Naive thymus-derived CD4-positive, alpha-beta T cell (primary cell): ENCODE measurements around the gene PISD. TPM values are rescaled to one million over a fixed set of nuclear protein-coding genes. Genes with fewer than 3 reads are reported as not detected.
A peak's percentile ranks its signal among the peaks of the same experiment; 100 is the strongest.

Experiments
- ATAC-seq: fragments of 150-1000 bp; cut with Tn5 transposase; 2 replicates; pipeline ENCODE4 v1.10.0; 2021; ENCODE audit warnings: mild to moderate bottlenecking, moderate library complexity
- CTCF ChIA-PET: fragments of 350-600 bp; sonication (Branson Sonifier 250); formaldehyde crosslinking; loops from one replicate; lab custom pipeline; 2021; ENCODE audit warnings: antibody characterized with exemption; lab: Charles Lee
- POLR2A ChIA-PET: fragments of 350-600 bp; sonication (Branson Sonifier 250); formaldehyde crosslinking; loops from one replicate; lab custom pipeline; 2021; ENCODE audit warnings: antibody characterized with exemption, inconsistent platforms; lab: Charles Lee
- DNase-seq, 9 donors: peaks; one replicate each; pipeline versions ENCODE4 v3.0.0 to v3.0.0-alpha.2; 2020 to 2022; ENCODE audit warnings: mixed read lengths in 1 of 9
- H3K27ac ChIP-seq: one replicate; pipeline ENCODE4 v1.7.0; 2013; ENCODE audit warnings: mild to moderate bottlenecking, low read depth, low read length, moderate library complexity
- H3K27me3 ChIP-seq, 2 donors: one replicate each; pipeline ENCODE4 v1.7.0; 2013; ENCODE audit warnings: low read length in 2 of 2, mild to moderate bottlenecking in 2 of 2, moderate library complexity in 2 of 2; ENCODE audit not compliant: control insufficient read depth in 2 of 2, insufficient read depth in 2 of 2
- H3K36me3 ChIP-seq, 3 experiments: 1 replicate in 2 of 3; 2 replicates in 1 of 3; pipeline ENCODE4 v1.7.0; 2013; ENCODE audit warnings: low read length in 3 of 3, mild to moderate bottlenecking in 3 of 3, moderate library complexity in 1 of 3; ENCODE audit not compliant: insufficient read depth in 3 of 3, control insufficient read depth in 2 of 3
- H3K4me1 ChIP-seq, 2 donors: one replicate each; pipeline ENCODE4 v1.7.0; 2013; ENCODE audit warnings: low read length in 2 of 2, mild to moderate bottlenecking in 2 of 2, moderate library complexity in 1 of 2; ENCODE audit not compliant: control insufficient read depth in 2 of 2, insufficient read depth in 2 of 2
- H3K4me3 ChIP-seq: 2 replicates; pipeline ENCODE4 v1.7.0; 2013; ENCODE audit warnings: mild to moderate bottlenecking, low read length
- H3K9me3 ChIP-seq, 3 experiments: 1 replicate in 2 of 3; 2 replicates in 1 of 3; pipeline ENCODE4 v1.7.0; 2013; ENCODE audit warnings: low read length in 3 of 3; ENCODE audit not compliant: control insufficient read depth in 2 of 3
- H3K27ac Mint-ChIP-seq, 9 donors: one replicate each; pipeline ENCODE4 v1.8.0; 2020 to 2022; ENCODE audit warnings: mixed read lengths in 9 of 9, mild to moderate bottlenecking in 8 of 9, moderate library complexity in 5 of 9, inconsistent platforms in 2 of 9
- H3K27me3 Mint-ChIP-seq, 5 donors: one replicate each; pipeline ENCODE4 v1.8.0; 2021 to 2022; ENCODE audit warnings: mixed read lengths in 5 of 5, mild to moderate bottlenecking in 1 of 5
- H3K36me3 Mint-ChIP-seq, 5 donors: one replicate each; pipeline ENCODE4 v1.8.0; 2020 to 2022; ENCODE audit warnings: mixed read lengths in 5 of 5, mild to moderate bottlenecking in 3 of 5, inconsistent platforms in 1 of 5
- H3K4me1 Mint-ChIP-seq, 7 donors: one replicate each; pipeline ENCODE4 v1.8.0; 2020 to 2022; ENCODE audit warnings: mixed read lengths in 7 of 7, mild to moderate bottlenecking in 3 of 7, inconsistent platforms in 1 of 7
- H3K4me3 Mint-ChIP-seq, 10 donors: one replicate each; pipeline ENCODE4 v1.8.0; 2020 to 2022; ENCODE audit warnings: mild to moderate bottlenecking in 10 of 10, mixed read lengths in 10 of 10, moderate library complexity in 6 of 10, inconsistent platforms in 2 of 10
- H3K9me3 Mint-ChIP-seq, 11 donors: one replicate each; pipeline ENCODE4 v1.8.0; 2020 to 2022; ENCODE audit warnings: mixed read lengths in 11 of 11, mild to moderate bottlenecking in 4 of 11, inconsistent platforms in 1 of 11, moderate library complexity in 1 of 11
- intact Hi-C, 2 donors: fragments of 100-400 bp; cut with micrococcal nuclease; formaldehyde crosslinking; loops; one replicate each; pipeline ENCODE4 v1.15.1; 2023
- polyA plus RNA-seq, 2 donors: library from polyadenylated mRNA; unstranded; fragments of 300-500 nt; fragmentation: Illumina TruSeq; gene quantifications; one replicate each; pipeline ENCODE4 v1.2.3, GENCODE V29; 2021
- total RNA-seq, 6 experiments: library from RNA in 5 of 6; stranded (reverse) in 5 of 6; gene quantifications; 1 replicate in 5 of 6; 2 replicates in 1 of 6; pipeline ENCODE4 v1.2.3 and lab custom pipeline; 2021 to 2026

PISD gene
- total and polyA plus RNA-seq, 7 experiments from 2014 or later = 15.3 to 47.8 (median 31.5) TPM

DNA sequence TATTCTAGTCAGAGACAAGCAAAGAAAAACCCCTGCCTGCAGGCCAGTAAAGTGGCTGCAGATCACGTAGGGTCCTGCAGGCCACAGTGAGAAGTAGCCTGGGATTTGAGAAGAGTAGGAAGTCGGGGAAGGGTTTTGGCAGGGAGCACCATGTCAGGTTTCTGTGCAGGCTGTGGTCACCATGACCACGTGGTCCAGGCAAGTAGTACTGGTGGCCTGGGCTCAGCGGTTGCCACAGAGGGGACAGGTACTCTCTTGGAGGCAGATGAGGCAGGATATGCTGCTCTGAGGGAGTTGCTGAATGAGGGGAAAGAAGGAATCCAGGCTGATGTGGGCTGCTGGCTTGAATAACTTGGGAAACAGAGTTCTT lies 46.5 kb downstream of the PISD start:
- H3K4me3 ChIP-seq = no peak overlapping the region
- POLR2A ChIA-PET = interaction anchor here (0.6 kb wide), 1 partner anchor 275 kb away, joined by 3 read pairs; no protein-coding TSS in a partner anchor
- Mint-ChIP-seq H3K4me3 (no peak overlapping the region), H3K36me3 (peaks cover 3 to 22% (median 6%) of the 10 kb centered on the region in 5 donors), H3K4me1 (peaks cover 6 to 12% (median 10%) of the 10 kb centered on the region in 7 donors), H3K27me3 (no peaks in the 10 kb centered on the region), H3K9me3 (peaks cover 0 to 4% (median 0%) of the 10 kb centered on the region in 11 donors), H3K27ac (peak overlapping the region; percentile 54 to 87 (median 84))
- DNase-seq (no peak), ATAC-seq (no peak)
- intact Hi-C loops = no loop called here
- H3K36me3 ChIP-seq = peaks cover 0 to 86% (median 8%) of the 10 kb centered on the region in 3 experiments
- H3K27ac ChIP-seq = peak overlapping the region; percentile 18
- CTCF ChIA-PET = no interaction called here
- H3K27me3 ChIP-seq = no peaks in the 10 kb centered on the region
- H3K4me1 ChIP-seq = no peaks in the 10 kb centered on the region
- no peaks in the 10 kb centered on the region for H3K9me3 ChIP-seq

DNA sequence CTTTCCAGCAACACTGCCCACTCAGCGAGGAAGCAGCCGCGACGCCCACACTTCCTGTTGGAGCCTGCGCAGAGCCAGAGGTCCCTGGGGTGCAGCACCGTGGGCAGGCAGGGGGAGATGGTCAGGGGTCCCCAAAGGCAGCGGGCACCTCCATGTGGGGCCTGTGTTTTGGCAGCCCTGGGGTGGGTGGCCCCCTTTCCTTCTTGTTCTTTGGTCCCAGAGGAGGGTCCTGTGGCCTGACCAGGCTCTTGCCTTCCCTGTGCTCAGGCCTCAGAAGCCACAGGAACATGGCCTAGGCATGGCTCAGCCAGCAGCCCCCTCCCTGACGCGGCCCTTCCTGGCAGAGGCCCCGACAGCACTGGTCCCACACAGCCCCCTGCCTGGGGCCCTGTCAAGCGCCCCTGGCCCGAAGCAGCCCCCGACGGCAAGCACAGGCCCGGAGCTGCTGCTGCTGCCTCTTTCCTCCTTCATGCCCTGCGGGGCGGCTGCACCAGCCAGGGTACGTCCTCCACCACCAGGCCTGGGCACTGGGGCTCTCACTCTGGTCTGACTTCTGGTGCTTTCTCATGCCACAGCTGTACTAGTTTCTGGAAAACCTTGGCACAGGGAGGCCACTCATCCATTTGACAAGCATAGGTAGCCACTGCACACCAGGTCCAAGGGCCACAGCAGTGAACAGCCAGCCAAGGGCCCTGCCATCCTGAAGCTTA lies 47.1 kb downstream of the PISD start:
- no peak overlapping the region for H3K4me3 Mint-ChIP-seq
- DNase-seq (no peak), ATAC-seq (no peak)
- no peak overlapping the region for H3K4me3 ChIP-seq
- intact Hi-C loops = no loop called here
- H3K27ac Mint-ChIP-seq = peak overlapping the region; percentile 22 to 87 (median 82)
- no peaks in the 10 kb centered on the region for H3K4me1 ChIP-seq
- H3K27me3 ChIP-seq = no peaks in the 10 kb centered on the region
- H3K9me3 ChIP-seq = no peaks in the 10 kb centered on the region
- peaks cover 6 to 12% (median 10%) of the 10 kb centered on the region in 7 donors for H3K4me1 Mint-ChIP-seq
- H3K36me3 Mint-ChIP-seq = peaks cover 3 to 26% (median 9%) of the 10 kb centered on the region in 5 donors
- no peaks in the 10 kb centered on the region for H3K27me3 Mint-ChIP-seq
- ChIA-PET CTCF (no interaction called here), POLR2A (no interaction called here)
- peak overlapping the region; percentile 18 for H3K27ac ChIP-seq
- H3K9me3 Mint-ChIP-seq = peaks cover 0 to 4% (median 0%) of the 10 kb centered on the region in 11 donors
- H3K36me3 ChIP-seq = peaks cover 0 to 86% (median 10%) of the 10 kb centered on the region in 3 experiments

DNA sequence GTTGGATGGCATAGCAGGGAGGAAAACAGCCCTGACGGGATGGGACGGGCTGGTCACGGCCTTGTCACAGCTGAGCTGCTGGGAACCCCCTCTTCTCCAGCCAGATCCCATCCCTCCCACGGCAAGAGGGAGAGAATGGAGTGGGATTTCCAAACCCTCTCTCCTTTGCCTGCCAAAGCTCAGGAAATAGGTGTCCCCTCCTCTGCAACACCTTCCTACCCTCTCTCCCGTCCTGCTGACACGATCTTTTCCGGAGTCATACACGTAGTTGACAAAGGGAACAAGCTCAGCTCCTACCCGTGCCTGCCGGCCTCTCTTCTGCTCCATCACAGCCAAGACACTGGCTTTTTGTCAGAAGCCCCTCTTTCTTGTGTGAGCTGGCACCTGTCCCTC lies 48.1 kb downstream of the PISD start:
- peak overlapping the region in 7 of 9 donors; percentile 14 to 84 (median 65) for H3K27ac Mint-ChIP-seq
- Histone ChIP-seq H3K36me3 (peaks cover 0 to 86% (median 15%) of the 10 kb centered on the region in 3 experiments), H3K27ac (no peak overlapping the region), H3K27me3 (no peaks in the 10 kb centered on the region), H3K4me1 (no peaks in the 10 kb centered on the region), H3K9me3 (no peaks in the 10 kb centered on the region), H3K4me3 (no peak overlapping the region)
- H3K4me3 Mint-ChIP-seq = peak overlapping the region in 1 of 10 donors; percentile 36
- ChIA-PET POLR2A (no interaction called here), CTCF (no interaction called here)
- DNase-seq (no peak), ATAC-seq (no peak)
- H3K4me1 Mint-ChIP-seq = peaks cover 6 to 12% (median 7%) of the 10 kb centered on the region in 7 donors
- H3K9me3 Mint-ChIP-seq = peaks cover 0 to 1% (median 0%) of the 10 kb centered on the region in 11 donors
- peaks cover 3 to 22% (median 8%) of the 10 kb centered on the region in 5 donors for H3K36me3 Mint-ChIP-seq
- no peaks in the 10 kb centered on the region for H3K27me3 Mint-ChIP-seq
- intact Hi-C loops = no loop called here

- Mint-ChIP-seq H3K27me3 (no peaks in the 10 kb centered on the region), H3K36me3 (peaks cover 3 to 19% (median 8%) of the 10 kb centered on the region in 5 donors), H3K4me3 (no peak overlapping the region), H3K4me1 (peaks cover 6 to 12% (median 7%) of the 10 kb centered on the region in 7 donors), H3K27ac (peak overlapping the region in 2 of 9 donors; percentile 54 to 78), H3K9me3 (no peaks in the 10 kb centered on the region)
- intact Hi-C loops = no loop called here
- Histone ChIP-seq H3K27me3 (no peaks in the 10 kb centered on the region), H3K4me1 (no peaks in the 10 kb centered on the region), H3K27ac (no peak overlapping the region), H3K36me3 (peaks cover 0 to 86% (median 15%) of the 10 kb centered on the region in 3 experiments), H3K9me3 (no peaks in the 10 kb centered on the region), H3K4me3 (no peak overlapping the region)
- POLR2A ChIA-PET = no interaction called here
- no peak for DNase-seq
- CTCF ChIA-PET = no interaction called here
- no peak for ATAC-seq
Measured at GRCh38 chr22:31613286-31613903, 48.6 kb downstream of the PISD start.

DNA sequence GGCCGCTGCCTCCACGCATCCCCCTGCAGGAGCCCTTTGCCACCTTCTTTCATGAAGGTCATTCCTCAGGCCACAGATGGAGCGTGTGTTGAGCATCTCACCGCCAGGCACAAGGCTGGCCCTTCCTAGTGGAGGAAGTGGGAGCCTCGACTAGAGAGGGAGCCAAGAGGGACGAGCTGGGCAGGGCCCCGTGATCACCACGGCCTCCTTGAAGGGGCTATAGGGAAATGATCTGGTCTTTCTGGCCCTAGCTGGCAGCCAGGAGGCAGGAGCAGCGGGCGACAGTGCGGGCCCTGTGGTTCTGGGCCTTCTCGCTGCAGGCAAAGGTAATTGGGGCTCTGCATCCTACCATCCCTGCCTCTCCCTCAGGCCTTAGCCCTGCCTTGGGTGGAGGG lies 49.1 kb downstream of the PISD start:
- CTCF ChIA-PET = no interaction called here
- Mint-ChIP-seq H3K27ac (peak overlapping the region in 1 of 9 donors; percentile 54), H3K36me3 (peaks cover 3 to 19% (median 9%) of the 10 kb centered on the region in 5 donors)

GRCh38 chr22:31611061-31611760 lies 50.8 kb downstream of the PISD start:
- intact Hi-C loops = no loop called here
- H3K27ac Mint-ChIP-seq = peak overlapping the region in 3 of 9 donors; percentile 9 to 86 (median 56)
- Histone ChIP-seq H3K4me1 (no peaks in the 10 kb centered on the region), H3K27ac (no peak overlapping the region), H3K9me3 (no peaks in the 10 kb centered on the region), H3K4me3 (no peak overlapping the region), H3K36me3 (peaks cover 0 to 81% (median 15%) of the 10 kb centered on the region in 3 experiments), H3K27me3 (no peaks in the 10 kb centered on the region)
- H3K4me1 Mint-ChIP-seq = peaks cover 6 to 12% (median 7%) of the 10 kb centered on the region in 7 donors
- DNase-seq = no peak
- no peaks in the 10 kb centered on the region for H3K9me3 Mint-ChIP-seq
- H3K27me3 Mint-ChIP-seq = no peaks in the 10 kb centered on the region
- ChIA-PET CTCF (no interaction called here), POLR2A (no interaction called here)
- no peak for ATAC-seq
- peaks cover 7 to 22% (median 9%) of the 10 kb centered on the region in 5 donors for H3K36me3 Mint-ChIP-seq
- no peak overlapping the region for H3K4me3 Mint-ChIP-seq

More for the DNA sequence above, 49.1 kb downstream of the PISD start:
- Histone ChIP-seq H3K4me3 (no peak overlapping the region), H3K9me3 (no peaks in the 10 kb centered on the region), H3K4me1 (no peaks in the 10 kb centered on the region), H3K27me3 (no peaks in the 10 kb centered on the region), H3K36me3 (peaks cover 0 to 86% (median 15%) of the 10 kb centered on the region in 3 experiments), H3K27ac (no peak overlapping the region)
- H3K27me3 Mint-ChIP-seq = no peaks in the 10 kb centered on the region
- DNase-seq (no peak), ATAC-seq (no peak)
- POLR2A ChIA-PET = no interaction called here
- H3K9me3 Mint-ChIP-seq = no peaks in the 10 kb centered on the region
- intact Hi-C loops = no loop called here
- H3K4me3 Mint-ChIP-seq = no peak overlapping the region
- H3K4me1 Mint-ChIP-seq = peaks cover 6 to 12% (median 7%) of the 10 kb centered on the region in 7 donors
